GM23338 (cell line): ENCODE data around the gene DAO.

Experiments used
- CREB1 ChIP-seq: fragments of 250-450 bp; sonication (Bioruptor Pico); IDR thresholded peaks from 2 replicates; pipeline ENCODE4 v1.5.0; 2020; ENCODE audit warnings: low read depth, mild to moderate bottlenecking, moderate library complexity
- EZH2phosphoT487 ChIP-seq: fragments of 200-600 bp; sonication (generic); IDR thresholded peaks from one replicate; pipeline ENCODE4 v1.8.1; 2018; ENCODE audit warnings: antibody characterized with exemption; ENCODE audit not compliant: unreplicated experiment
- POLR2AphosphoS5 ChIP-seq: IDR thresholded peaks from 2 replicates; pipeline ENCODE4 v1.6.1; 2016; ENCODE audit warnings: antibody characterized with exemption, low read depth
- ZNF331 ChIP-seq: fragments of 250-450 bp; sonication (Bioruptor Pico); IDR thresholded peaks from 2 replicates; pipeline ENCODE4 v1.5.0; 2020; ENCODE audit warnings: low read depth, mild to moderate bottlenecking, moderate library complexity
- TF ChIP-seq, protein P1 (sequence below), 2 experiments: fragments of 200-600 bp in 1 of 2; sonication (generic) in 1 of 2; conservative IDR thresholded peaks; 2 replicates each; pipeline versions ENCODE4 v1.5.1 to v1.6.1; 2016 to 2017; ENCODE audit warnings: antibody characterized with exemption in 2 of 2, low read depth in 2 of 2, mild to moderate bottlenecking in 2 of 2, moderate library complexity in 1 of 2
- TF ChIP-seq, protein P2 (sequence below): IDR thresholded peaks from one replicate; pipeline ENCODE4 v1.6.1; 2018; ENCODE audit warnings: antibody characterized with exemption; ENCODE audit not compliant: unreplicated experiment
- TF ChIP-seq, protein P3 (sequence below): IDR thresholded peaks from 2 replicates; pipeline ENCODE4 v1.6.1; 2016; ENCODE audit warnings: antibody characterized with exemption

DNA sequence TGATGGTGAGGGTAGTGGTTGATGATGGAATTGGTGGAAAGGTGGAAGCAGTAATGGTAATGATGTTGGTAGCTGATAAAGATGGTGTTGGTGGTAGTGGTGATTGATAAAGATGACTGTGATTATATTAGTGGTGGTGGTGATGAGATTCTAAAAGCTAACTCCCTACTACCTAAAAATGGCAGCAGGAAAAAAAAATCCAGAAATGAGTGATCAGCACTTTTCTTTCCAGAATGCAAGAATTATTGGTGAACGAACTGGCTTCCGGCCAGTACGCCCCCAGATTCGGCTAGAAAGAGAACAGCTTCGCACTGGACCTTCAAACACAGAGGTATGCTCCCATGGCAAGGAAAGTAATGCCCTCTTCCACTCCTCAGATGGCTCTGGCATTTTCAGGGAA, 19.3 kb downstream of the DAO start:
- TF ChIP-seq, protein P1, sequence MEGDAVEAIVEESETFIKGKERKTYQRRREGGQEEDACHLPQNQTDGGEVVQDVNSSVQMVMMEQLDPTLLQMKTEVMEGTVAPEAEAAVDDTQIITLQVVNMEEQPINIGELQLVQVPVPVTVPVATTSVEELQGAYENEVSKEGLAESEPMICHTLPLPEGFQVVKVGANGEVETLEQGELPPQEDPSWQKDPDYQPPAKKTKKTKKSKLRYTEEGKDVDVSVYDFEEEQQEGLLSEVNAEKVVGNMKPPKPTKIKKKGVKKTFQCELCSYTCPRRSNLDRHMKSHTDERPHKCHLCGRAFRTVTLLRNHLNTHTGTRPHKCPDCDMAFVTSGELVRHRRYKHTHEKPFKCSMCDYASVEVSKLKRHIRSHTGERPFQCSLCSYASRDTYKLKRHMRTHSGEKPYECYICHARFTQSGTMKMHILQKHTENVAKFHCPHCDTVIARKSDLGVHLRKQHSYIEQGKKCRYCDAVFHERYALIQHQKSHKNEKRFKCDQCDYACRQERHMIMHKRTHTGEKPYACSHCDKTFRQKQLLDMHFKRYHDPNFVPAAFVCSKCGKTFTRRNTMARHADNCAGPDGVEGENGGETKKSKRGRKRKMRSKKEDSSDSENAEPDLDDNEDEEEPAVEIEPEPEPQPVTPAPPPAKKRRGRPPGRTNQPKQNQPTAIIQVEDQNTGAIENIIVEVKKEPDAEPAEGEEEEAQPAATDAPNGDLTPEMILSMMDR (conservative IDR thresholded peaks at IDR 0.05; ENCODE audit: low read depth in 2 of 2): no peak
- no peak for TF ChIP-seq POLR2AphosphoS5
- TF ChIP-seq, protein P2, sequence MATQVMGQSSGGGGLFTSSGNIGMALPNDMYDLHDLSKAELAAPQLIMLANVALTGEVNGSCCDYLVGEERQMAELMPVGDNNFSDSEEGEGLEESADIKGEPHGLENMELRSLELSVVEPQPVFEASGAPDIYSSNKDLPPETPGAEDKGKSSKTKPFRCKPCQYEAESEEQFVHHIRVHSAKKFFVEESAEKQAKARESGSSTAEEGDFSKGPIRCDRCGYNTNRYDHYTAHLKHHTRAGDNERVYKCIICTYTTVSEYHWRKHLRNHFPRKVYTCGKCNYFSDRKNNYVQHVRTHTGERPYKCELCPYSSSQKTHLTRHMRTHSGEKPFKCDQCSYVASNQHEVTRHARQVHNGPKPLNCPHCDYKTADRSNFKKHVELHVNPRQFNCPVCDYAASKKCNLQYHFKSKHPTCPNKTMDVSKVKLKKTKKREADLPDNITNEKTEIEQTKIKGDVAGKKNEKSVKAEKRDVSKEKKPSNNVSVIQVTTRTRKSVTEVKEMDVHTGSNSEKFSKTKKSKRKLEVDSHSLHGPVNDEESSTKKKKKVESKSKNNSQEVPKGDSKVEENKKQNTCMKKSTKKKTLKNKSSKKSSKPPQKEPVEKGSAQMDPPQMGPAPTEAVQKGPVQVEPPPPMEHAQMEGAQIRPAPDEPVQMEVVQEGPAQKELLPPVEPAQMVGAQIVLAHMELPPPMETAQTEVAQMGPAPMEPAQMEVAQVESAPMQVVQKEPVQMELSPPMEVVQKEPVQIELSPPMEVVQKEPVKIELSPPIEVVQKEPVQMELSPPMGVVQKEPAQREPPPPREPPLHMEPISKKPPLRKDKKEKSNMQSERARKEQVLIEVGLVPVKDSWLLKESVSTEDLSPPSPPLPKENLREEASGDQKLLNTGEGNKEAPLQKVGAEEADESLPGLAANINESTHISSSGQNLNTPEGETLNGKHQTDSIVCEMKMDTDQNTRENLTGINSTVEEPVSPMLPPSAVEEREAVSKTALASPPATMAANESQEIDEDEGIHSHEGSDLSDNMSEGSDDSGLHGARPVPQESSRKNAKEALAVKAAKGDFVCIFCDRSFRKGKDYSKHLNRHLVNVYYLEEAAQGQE: no peak
- no peak for TF ChIP-seq CREB1 (CRISPR knock-in tag)
- TF ChIP-seq, protein P3, sequence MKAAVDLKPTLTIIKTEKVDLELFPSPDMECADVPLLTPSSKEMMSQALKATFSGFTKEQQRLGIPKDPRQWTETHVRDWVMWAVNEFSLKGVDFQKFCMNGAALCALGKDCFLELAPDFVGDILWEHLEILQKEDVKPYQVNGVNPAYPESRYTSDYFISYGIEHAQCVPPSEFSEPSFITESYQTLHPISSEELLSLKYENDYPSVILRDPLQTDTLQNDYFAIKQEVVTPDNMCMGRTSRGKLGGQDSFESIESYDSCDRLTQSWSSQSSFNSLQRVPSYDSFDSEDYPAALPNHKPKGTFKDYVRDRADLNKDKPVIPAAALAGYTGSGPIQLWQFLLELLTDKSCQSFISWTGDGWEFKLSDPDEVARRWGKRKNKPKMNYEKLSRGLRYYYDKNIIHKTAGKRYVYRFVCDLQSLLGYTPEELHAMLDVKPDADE: no peak
- TF ChIP-seq ZNF331 (CRISPR knock-in tag): no peak
- no peak for TF ChIP-seq EZH2phosphoT487
